Thyroid gland (tissue), 4 donors: ENCODE measurements around the gene GRAMD2B. TPM values are rescaled to one million over a fixed set of nuclear protein-coding genes. Genes with fewer than 3 reads are reported as not detected.
"Not testable (repeated sequence)": the region's sequence is repeated elsewhere in the genome, so short reads cannot be mapped to it uniquely, and the experiment has no call there.

Experiments
- DNase-seq, 2 donors: peaks; one replicate each; pipeline ENCODE4 v3.0.0-alpha.2; 2019
- H3K27ac ChIP-seq, 3 donors: fragments of 200-600 bp; sonication (generic); 1 replicate in 2 of 3; 2 replicates in 1 of 3; pipeline ENCODE4 v1.5.1; 2016 to 2019; ENCODE audit warnings: mild to moderate bottlenecking in 1 of 3, moderate library complexity in 1 of 3
- H3K27me3 ChIP-seq: fragments of 200-600 bp; sonication (generic); one replicate; pipeline ENCODE4 v1.5.1; 2019
- H3K36me3 ChIP-seq, 2 donors: fragments of 200-600 bp; sonication (generic); one replicate each; pipeline ENCODE4 v1.5.1; 2016 to 2019
- H3K4me1 ChIP-seq, 2 donors: fragments of 200-600 bp; sonication (generic); one replicate each; pipeline ENCODE4 v1.5.1; 2017 to 2019
- H3K4me3 ChIP-seq, 3 donors: fragments of 200-600 bp; sonication (generic); replicated peaks in 1 of 3; 1 replicate in 2 of 3; 2 replicates in 1 of 3; pipeline ENCODE4 v1.5.1; 2016; ENCODE audit warnings: mild to moderate bottlenecking in 1 of 3
- H3K9me3 ChIP-seq: fragments of 200-600 bp; sonication (generic); one replicate; pipeline ENCODE4 v1.5.1; 2017
- CTCF ChIP-seq, 6 experiments: fragments of 200-600 bp in 3 of 6; fragments of 450-650 bp in 3 of 6; sonication (generic) in 3 of 6; IDR thresholded peaks; one replicate each; pipeline ENCODE4 v1.5.1; 2016 to 2019; ENCODE audit warnings: antibody characterized with exemption in 6 of 6, mild to moderate bottlenecking in 2 of 6, inconsistent platforms in 1 of 6, moderate library complexity in 1 of 6
- POLR2A ChIP-seq, 2 donors: fragments of 450-650 bp; IDR thresholded peaks; one replicate each; pipeline ENCODE4 v1.6.1; 2017; ENCODE audit warnings: antibody characterized with exemption in 2 of 2, mild to moderate bottlenecking in 2 of 2, moderate library complexity in 1 of 2
- WGBS, 2 donors: methylation state at CpG; one replicate each; pipeline ENCODE4 v1.1.5; 2017; 5-methylcytosine and 5-hydroxymethylcytosine counted together
- intact Hi-C: fragments of 100-400 bp; cut with DNase I; formaldehyde crosslinking; loops from one replicate; pipeline ENCODE4 v1.15.1; 2023
- total RNA-seq, 4 donors: library from RNA; depleted of rRNA; stranded (reverse); fragments of >200 nt; gene quantifications; one replicate each; pipeline ENCODE4 v1.2.3, GENCODE V29; 2016

GRAMD2B gene
- total RNA-seq, 4 donors from 2014 or later: 68.1 to 115 (median 105) TPM

- intact Hi-C loops: no loop called here
- Histone ChIP-seq H3K27ac (no peak overlapping the region), H3K9me3 (no peaks in the 10 kb centered on the region), H3K4me1 (peaks cover 8 to 9% of the 10 kb centered on the region in 2 donors), H3K4me3 (no peak overlapping the region), H3K27me3 (no peaks in the 10 kb centered on the region), H3K36me3 (no peaks in the 10 kb centered on the region)
- DNase-seq: no peak
- TF ChIP-seq POLR2A (IDR thresholded peaks at IDR 0.05): no peak
Observed at GRCh38 chr5:126390051-126390450, 33.2 kb upstream of the GRAMD2B start.

GRCh38 chr5:126391386-126391785 lies 31.8 kb upstream of the GRAMD2B start:
- 97 to 100% methylated on average over 1 of the region's 1 CpG for WGBS, 2 donors

GRCh38 chr5:126394211-126394788 lies 28.9 kb upstream of the GRAMD2B start:
- 82 to 83% methylated on average over 7 of the region's 7 CpGs for WGBS, 2 donors
- no peaks in the 10 kb centered on the region for H3K27me3 ChIP-seq
- intact Hi-C loops: no loop called here
- no peak overlapping the region for H3K27ac ChIP-seq
- no peak for DNase-seq
- H3K4me1 ChIP-seq: no peaks in the 10 kb centered on the region
- no peaks in the 10 kb centered on the region for H3K36me3 ChIP-seq
- no peaks in the 10 kb centered on the region for H3K9me3 ChIP-seq
- TF ChIP-seq POLR2A (IDR thresholded peaks at IDR 0.05) (no peak), CTCF (IDR thresholded peaks at IDR 0.05) (no peak)
- no peak overlapping the region for H3K4me3 ChIP-seq

More at GRCh38 chr5:126391386-126391785, 31.8 kb upstream of the GRAMD2B start:
- intact Hi-C loops: no loop called here
- no peaks in the 10 kb centered on the region for H3K9me3 ChIP-seq
- TF ChIP-seq CTCF (IDR thresholded peaks at IDR 0.05) (no peak), POLR2A (IDR thresholded peaks at IDR 0.05) (no peak)
- no peaks in the 10 kb centered on the region for H3K36me3 ChIP-seq
- DNase-seq: no peak
- H3K27ac ChIP-seq: no peak overlapping the region
- no peak overlapping the region for H3K4me3 ChIP-seq
- no peaks in the 10 kb centered on the region for H3K4me1 ChIP-seq
- no peaks in the 10 kb centered on the region for H3K27me3 ChIP-seq

DNA sequence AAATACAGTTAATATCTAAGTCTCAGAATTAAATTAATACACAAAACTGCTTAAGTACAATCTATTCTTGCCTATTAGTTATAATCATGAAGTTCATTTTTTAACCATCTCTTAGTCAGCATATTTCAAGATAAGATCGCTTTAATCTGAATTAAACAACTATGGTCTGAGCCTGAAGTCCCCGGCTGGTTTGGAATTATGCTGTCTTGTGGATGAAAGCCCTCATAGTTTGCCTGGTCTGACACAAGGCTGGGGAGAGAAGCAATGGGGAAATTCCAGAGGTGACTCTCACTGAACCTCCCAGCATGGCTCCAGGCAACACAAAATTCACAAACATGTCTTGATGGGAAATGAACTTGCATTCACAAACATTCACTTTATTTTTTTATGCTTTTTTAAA lies 28.0 kb upstream of the GRAMD2B start:
- WGBS, 2 donors: 74 to 75% methylated on average over 2 of the region's 2 CpGs
- no peaks in the 10 kb centered on the region for H3K4me1 ChIP-seq
- intact Hi-C loops: no loop called here
- TF ChIP-seq POLR2A (IDR thresholded peaks at IDR 0.05): no peak
- no peak for TF ChIP-seq CTCF (IDR thresholded peaks at IDR 0.05)
- H3K36me3 ChIP-seq: no peaks in the 10 kb centered on the region
- no peaks in the 10 kb centered on the region for H3K9me3 ChIP-seq
- H3K27me3 ChIP-seq: no peaks in the 10 kb centered on the region
- DNase-seq: no peak
- no peak overlapping the region for H3K4me3 ChIP-seq
- H3K27ac ChIP-seq: no peak overlapping the region

DNA sequence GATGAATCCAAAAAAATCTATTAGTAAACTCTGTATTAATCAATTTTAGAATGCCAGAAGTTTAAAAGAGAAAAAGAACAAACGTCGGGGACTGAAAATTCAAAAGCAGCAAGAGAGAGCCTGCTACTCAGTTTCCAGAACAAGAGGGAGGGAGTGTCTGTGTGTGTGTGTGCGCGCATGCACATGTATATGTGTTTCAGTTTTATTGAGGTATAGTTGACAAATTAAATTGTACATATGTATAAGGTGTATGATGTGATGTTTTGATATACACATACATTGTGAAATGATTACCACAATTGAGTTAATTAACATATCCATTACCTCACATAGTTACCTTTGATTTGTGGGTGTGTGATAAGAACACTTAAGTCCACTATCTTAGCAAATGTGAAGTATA lies 27.6 kb upstream of the GRAMD2B start:
- H3K4me3 ChIP-seq: no peak overlapping the region
- H3K36me3 ChIP-seq: no peaks in the 10 kb centered on the region
- intact Hi-C loops: no loop called here
- H3K27me3 ChIP-seq: no peaks in the 10 kb centered on the region
- H3K4me1 ChIP-seq: no peaks in the 10 kb centered on the region
- 89% methylated on average over 4 of the region's 4 CpGs for WGBS, 2 donors
- H3K9me3 ChIP-seq: no peaks in the 10 kb centered on the region
- DNase-seq: no peak
- TF ChIP-seq CTCF (IDR thresholded peaks at IDR 0.05) (no peak), POLR2A (IDR thresholded peaks at IDR 0.05) (no peak)
- no peak overlapping the region for H3K27ac ChIP-seq

- 91 to 95% methylated on average over 1 of the region's 1 CpG for WGBS, 2 donors
- H3K27me3 ChIP-seq, DNase-seq, H3K4me1 ChIP-seq, intact Hi-C loops, H3K9me3 ChIP-seq, H3K4me3 ChIP-seq, H3K27ac ChIP-seq, H3K36me3 ChIP-seq: not testable (repeated sequence)
Observed at GRCh38 chr5:126396721-126397120, 26.5 kb upstream of the GRAMD2B start.
